Mucosa of stomach (tissue), 1 donor: ENCODE data around the gene MMRN2.

Experiments
- H3K27me3 ChIP-seq: one replicate; pipeline ENCODE4 v1.7.0; 2013; ENCODE audit warnings: mild to moderate bottlenecking, low read length; ENCODE audit not compliant: control insufficient read depth, insufficient read depth
- H3K36me3 ChIP-seq: one replicate; pipeline ENCODE4 v1.7.0; 2013; ENCODE audit warnings: low read length; ENCODE audit not compliant: control insufficient read depth, insufficient read depth
- H3K4me1 ChIP-seq: one replicate; pipeline ENCODE4 v1.7.0; 2013; ENCODE audit warnings: mild to moderate bottlenecking, low read length; ENCODE audit not compliant: control insufficient read depth, insufficient read depth
- H3K4me3 ChIP-seq: one replicate; pipeline ENCODE4 v1.7.0; 2013; ENCODE audit warnings: low read length
- H3K9ac ChIP-seq: one replicate; pipeline ENCODE4 v1.7.0; 2013; ENCODE audit warnings: mild to moderate bottlenecking, low read length, moderate library complexity
- H3K9me3 ChIP-seq: one replicate; pipeline ENCODE4 v1.7.0; 2013; ENCODE audit warnings: mild to moderate bottlenecking, low read length, moderate library complexity; ENCODE audit not compliant: control insufficient read depth
- donor health status: Pancreatic carcinoma.

MMRN2 gene

GRCh38 chr10:86929468-86930380, 27.7 kb downstream of the MMRN2 start:
- no peaks in the 10 kb centered on the region for H3K9me3 ChIP-seq
- no peak overlapping the region for H3K9ac ChIP-seq

GRCh38 chr10:86922553-86922961, 34.9 kb downstream of the MMRN2 start:
- H3K4me1 ChIP-seq = no peaks in the 10 kb centered on the region
- H3K9me3 ChIP-seq = no peaks in the 10 kb centered on the region
- H3K9ac ChIP-seq = no peak overlapping the region
- no peaks in the 10 kb centered on the region for H3K27me3 ChIP-seq
- no peaks in the 10 kb centered on the region for H3K36me3 ChIP-seq
- H3K4me3 ChIP-seq = no peak overlapping the region

More at GRCh38 chr10:86929468-86930380, 27.7 kb downstream of the MMRN2 start:
- Histone ChIP-seq H3K4me1 (no peaks in the 10 kb centered on the region), H3K27me3 (no peaks in the 10 kb centered on the region), H3K36me3 (no peaks in the 10 kb centered on the region), H3K4me3 (no peak overlapping the region)

GRCh38 chr10:86918022-86918471, 39.4 kb downstream of the MMRN2 start:
- H3K4me3 ChIP-seq = no peak overlapping the region

GRCh38 chr10:86914734-86915133, 42.7 kb downstream of the MMRN2 start:
- Histone ChIP-seq H3K9me3 (no peaks in the 10 kb centered on the region), H3K9ac (no peak overlapping the region), H3K4me1 (no peaks in the 10 kb centered on the region), H3K4me3 (no peak overlapping the region), H3K27me3 (no peaks in the 10 kb centered on the region), H3K36me3 (no peaks in the 10 kb centered on the region)

More at GRCh38 chr10:86918022-86918471, 39.4 kb downstream of the MMRN2 start:
- Histone ChIP-seq H3K4me1 (no peaks in the 10 kb centered on the region), H3K27me3 (no peaks in the 10 kb centered on the region), H3K36me3 (no peaks in the 10 kb centered on the region), H3K9ac (no peak overlapping the region), H3K9me3 (no peaks in the 10 kb centered on the region)

DNA sequence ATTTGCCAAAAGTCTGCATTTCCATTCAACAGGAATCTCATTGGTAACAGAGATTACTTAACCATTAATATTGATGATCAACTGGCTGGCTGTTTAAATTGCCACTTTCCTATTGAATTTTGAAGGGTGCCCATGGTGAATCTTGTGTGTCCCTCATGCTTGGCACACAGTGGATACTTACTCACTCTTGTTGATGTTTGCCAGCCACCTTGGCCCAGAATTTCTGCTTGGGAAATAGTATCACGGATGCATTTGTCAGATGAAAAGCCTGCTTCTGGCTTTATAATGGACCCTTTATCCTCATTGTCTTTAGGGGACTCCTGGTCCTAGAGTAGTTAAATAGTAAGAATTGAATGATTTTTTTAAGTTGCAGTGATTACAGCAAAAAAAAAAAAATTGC, 52.0 kb downstream of the MMRN2 start:
- Histone ChIP-seq H3K4me3 (no peak overlapping the region), H3K27me3 (no peaks in the 10 kb centered on the region), H3K36me3 (no peaks in the 10 kb centered on the region), H3K9me3 (no peaks in the 10 kb centered on the region), H3K4me1 (no peaks in the 10 kb centered on the region), H3K9ac (no peak overlapping the region)

- no peaks in the 10 kb centered on the region for H3K36me3 ChIP-seq
- H3K4me3 ChIP-seq = no peak overlapping the region
- no peaks in the 10 kb centered on the region for H3K27me3 ChIP-seq
These were observed 52.8 kb downstream of the MMRN2 start for GRCh38 chr10:86904600-86904999.

GRCh38 chr10:86900955-86901354, 56.5 kb downstream of the MMRN2 start:
- Histone ChIP-seq H3K9me3 (no peaks in the 10 kb centered on the region), H3K4me1 (no peaks in the 10 kb centered on the region), H3K36me3 (no peaks in the 10 kb centered on the region), H3K9ac (no peak overlapping the region), H3K4me3 (no peak overlapping the region), H3K27me3 (no peaks in the 10 kb centered on the region)

More at GRCh38 chr10:86904600-86904999, 52.8 kb downstream of the MMRN2 start:
- H3K4me1 ChIP-seq = no peaks in the 10 kb centered on the region
- no peak overlapping the region for H3K9ac ChIP-seq
- no peaks in the 10 kb centered on the region for H3K9me3 ChIP-seq

DNA sequence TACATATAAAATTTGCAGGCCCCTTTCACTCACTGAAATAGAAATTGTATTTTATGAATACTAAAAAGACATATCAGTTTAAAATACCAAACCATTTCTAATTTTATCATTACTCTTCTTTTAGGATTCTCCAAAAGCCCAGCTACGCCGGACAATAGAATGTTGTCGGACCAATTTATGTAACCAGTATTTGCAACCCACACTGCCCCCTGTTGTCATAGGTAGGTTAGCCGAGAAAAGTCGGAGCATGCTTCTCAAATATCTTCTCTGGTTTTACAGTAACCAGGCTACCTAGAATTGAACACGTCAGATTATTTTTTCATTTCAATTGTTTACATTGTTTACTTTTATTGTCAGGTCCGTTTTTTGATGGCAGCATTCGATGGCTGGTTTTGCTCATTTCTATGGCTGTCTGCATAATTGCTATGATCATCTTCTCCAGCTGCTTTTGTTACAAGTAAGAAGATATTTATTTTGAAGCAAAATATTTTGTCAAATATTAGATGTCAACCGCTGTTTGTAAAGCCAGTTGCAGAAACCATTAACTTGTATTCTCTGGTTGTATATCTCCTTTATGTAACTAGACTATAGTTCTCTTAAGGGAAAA, 57.6 kb downstream of the MMRN2 start:
- no peaks in the 10 kb centered on the region for H3K9me3 ChIP-seq
- H3K4me1 ChIP-seq = no peaks in the 10 kb centered on the region
- no peaks in the 10 kb centered on the region for H3K27me3 ChIP-seq
- no peak overlapping the region for H3K9ac ChIP-seq
- H3K4me3 ChIP-seq = no peak overlapping the region
- no peaks in the 10 kb centered on the region for H3K36me3 ChIP-seq

DNA sequence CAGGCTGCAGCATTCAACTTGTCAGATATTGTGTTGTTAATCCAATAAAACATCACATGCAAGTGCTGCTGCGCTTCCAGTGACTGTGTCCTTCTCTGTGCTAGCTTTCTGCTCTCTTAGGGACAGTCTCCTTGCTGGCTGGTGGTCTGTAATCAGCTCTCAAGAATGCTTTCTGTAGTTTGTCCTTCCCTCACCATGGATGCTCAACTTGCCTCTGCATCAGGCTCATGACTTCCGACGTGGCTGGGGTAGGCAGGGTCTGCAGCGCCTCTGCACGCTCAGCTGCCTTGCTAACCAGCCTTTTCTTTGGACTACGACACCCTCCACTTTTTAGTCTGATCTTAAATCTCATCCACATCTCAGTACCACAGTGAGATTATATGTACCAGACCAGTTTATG, 58.3 kb downstream of the MMRN2 start:
- no peaks in the 10 kb centered on the region for H3K4me1 ChIP-seq
- no peaks in the 10 kb centered on the region for H3K9me3 ChIP-seq
- no peaks in the 10 kb centered on the region for H3K27me3 ChIP-seq
- no peaks in the 10 kb centered on the region for H3K36me3 ChIP-seq
- H3K9ac ChIP-seq = no peak overlapping the region
- no peak overlapping the region for H3K4me3 ChIP-seq

- H3K4me3 ChIP-seq = no peak overlapping the region
- no peaks in the 10 kb centered on the region for H3K4me1 ChIP-seq
- no peaks in the 10 kb centered on the region for H3K9me3 ChIP-seq
- H3K36me3 ChIP-seq = no peaks in the 10 kb centered on the region
- no peaks in the 10 kb centered on the region for H3K27me3 ChIP-seq
- no peak overlapping the region for H3K9ac ChIP-seq
These were observed 58.9 kb downstream of the MMRN2 start for GRCh38 chr10:86898511-86898910.

- Histone ChIP-seq H3K4me1 (no peaks in the 10 kb centered on the region), H3K36me3 (no peaks in the 10 kb centered on the region), H3K4me3 (no peak overlapping the region), H3K9me3 (no peaks in the 10 kb centered on the region), H3K9ac (no peak overlapping the region), H3K27me3 (no peaks in the 10 kb centered on the region)
These were observed 67.4 kb downstream of the MMRN2 start for GRCh38 chr10:86889997-86890396.

GRCh38 chr10:86888585-86889381, 68.6 kb downstream of the MMRN2 start:
- no peak overlapping the region for H3K4me3 ChIP-seq
- H3K27me3 ChIP-seq = no peaks in the 10 kb centered on the region
- no peak overlapping the region for H3K9ac ChIP-seq
- no peaks in the 10 kb centered on the region for H3K9me3 ChIP-seq
- no peaks in the 10 kb centered on the region for H3K4me1 ChIP-seq
- no peaks in the 10 kb centered on the region for H3K36me3 ChIP-seq
